Esophagus muscularis mucosa (tissue), 4 donors: ENCODE data around the gene GSG1L2. TPM values are rescaled to one million over a fixed set of nuclear protein-coding genes. Genes with fewer than 3 reads are reported as not detected.
A peak's percentile ranks its signal among the peaks of the same experiment; 100 is the strongest.

ENCODE experiments used
- DNase-seq: peaks from one replicate; pipeline ENCODE4 v3.0.0-alpha.2; 2017; ENCODE audit errors: extremely low spot score
- H3K27ac ChIP-seq, 4 donors: fragments of 200-600 bp; sonication (generic); replicated peaks in 1 of 4; 1 replicate in 3 of 4; 2 replicates in 1 of 4; pipeline ENCODE4 v1.5.1; 2016 to 2019; ENCODE audit warnings: mild to moderate bottlenecking in 1 of 4
- H3K27me3 ChIP-seq, 4 donors: fragments of 200-600 bp; sonication (generic); one replicate each; pipeline versions ENCODE4 v1.5.1 to v1.6.0; 2016 to 2019
- H3K36me3 ChIP-seq, 4 donors: fragments of 200-600 bp; sonication (generic); one replicate each; pipeline ENCODE4 v1.5.1; 2016 to 2019
- H3K4me1 ChIP-seq, 4 donors: fragments of 200-600 bp; sonication (generic); one replicate each; pipeline ENCODE4 v1.5.1; 2016 to 2019
- H3K4me3 ChIP-seq, 4 donors: fragments of 200-600 bp; sonication (generic); 1 replicate in 2 of 4; 2 replicates in 2 of 4; pipeline ENCODE4 v1.5.1; 2016 to 2019; ENCODE audit warnings: mild to moderate bottlenecking in 4 of 4, moderate library complexity in 1 of 4
- H3K9me3 ChIP-seq, 4 donors: fragments of 200-600 bp; sonication (generic); 1 replicate in 3 of 4; 2 replicates in 1 of 4; pipeline ENCODE4 v1.5.1; 2016 to 2019
- CTCF ChIP-seq, 3 experiments: fragments of 200-600 bp in 2 of 3; fragments of 450-650 bp in 1 of 3; sonication (generic) in 2 of 3; IDR thresholded peaks; one replicate each; pipeline ENCODE4 v1.5.1; 2017 to 2019; ENCODE audit warnings: antibody characterized with exemption in 3 of 3, mild to moderate bottlenecking in 2 of 3, moderate library complexity in 1 of 3
- EP300 ChIP-seq: sonication (generic); formaldehyde crosslinking; IDR thresholded peaks from one replicate; pipeline ENCODE4 v1.6.1; 2017; ENCODE audit warnings: antibody characterized with exemption
- POLR2A ChIP-seq: fragments of 450-650 bp; IDR thresholded peaks from one replicate; pipeline ENCODE4 v1.6.1; 2017; ENCODE audit warnings: antibody characterized with exemption, moderate library complexity, mild to moderate bottlenecking, low read depth
- POLR2AphosphoS5 ChIP-seq, 2 donors: sonication (generic); formaldehyde crosslinking; IDR thresholded peaks; one replicate each; pipeline ENCODE4 v1.6.1; 2017; ENCODE audit warnings: antibody characterized with exemption in 2 of 2
- WGBS: methylation state at CpG from one replicate; pipeline ENCODE4 v1.1.5; 2018; 5-methylcytosine and 5-hydroxymethylcytosine counted together
- intact Hi-C: fragments of 100-400 bp; cut with DNase I; formaldehyde crosslinking; loops from one replicate; pipeline ENCODE4 v1.15.1; 2023
- total RNA-seq, 4 donors: library from RNA; depleted of rRNA; stranded (reverse); fragments of >200 nt; gene quantifications; one replicate each; pipeline versions ENCODE4 v1.1.0 to v1.2.1, GENCODE V29; 2016

The GSG1L2 gene
- total RNA-seq, 4 donors from 2014 or later = not detected

DNA sequence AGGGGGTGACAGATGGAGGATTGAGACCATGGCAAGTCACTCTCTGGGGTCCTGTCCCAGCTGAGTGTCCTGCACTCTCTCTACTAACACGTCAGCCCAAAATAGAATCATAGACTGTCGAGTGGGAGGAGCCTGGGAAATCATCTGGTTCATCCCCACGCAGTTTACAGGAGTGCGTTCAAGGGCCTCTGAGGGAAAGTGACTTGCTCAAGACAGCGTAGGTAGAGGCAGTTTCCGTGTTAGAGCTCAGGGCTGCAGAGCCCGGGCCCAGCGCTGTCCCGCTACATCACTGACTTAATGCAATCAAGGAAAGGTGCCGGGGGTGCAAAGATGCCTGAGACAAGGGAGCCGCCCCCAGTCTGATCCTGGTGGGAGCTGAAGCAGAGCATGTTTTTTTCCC, 10.3 kb downstream of the GSG1L2 start:
- Histone ChIP-seq H3K4me3 (no peak overlapping the region), H3K27ac (no peak overlapping the region), H3K9me3 (no peaks in the 10 kb centered on the region), H3K27me3 (no peaks in the 10 kb centered on the region), H3K4me1 (peaks cover 0 to 3% (median 3%) of the 10 kb centered on the region in 4 donors), H3K36me3 (no peaks in the 10 kb centered on the region)
- TF ChIP-seq EP300 (no peak), POLR2AphosphoS5 (IDR thresholded peaks at IDR 0.05) (peak in 1 of 2 donors; percentile 29)
- intact Hi-C loops = no loop called here
- DNase-seq = no peak
- WGBS = 72% methylated on average over 11 of the region's 11 CpGs

DNA sequence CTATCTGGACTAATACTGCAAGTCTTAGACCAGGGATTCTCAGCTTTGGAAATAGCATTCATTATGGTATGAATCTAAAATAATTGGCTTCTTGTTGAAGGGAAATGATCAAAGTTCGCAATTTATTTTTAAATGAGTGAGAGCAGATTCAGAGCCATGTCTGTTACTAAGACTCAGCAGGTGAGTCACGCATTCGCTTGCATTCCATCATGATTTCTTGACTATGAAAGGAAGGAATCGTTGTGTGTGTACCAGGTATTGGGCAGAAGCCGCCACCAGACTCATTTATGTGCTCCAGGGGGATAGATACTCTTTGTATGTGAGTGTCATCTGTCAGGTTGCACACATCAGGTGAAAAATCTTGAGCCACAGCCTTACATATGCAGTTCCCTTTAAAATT, 10.8 kb downstream of the GSG1L2 start:
- 88% methylated on average over 5 of the region's 5 CpGs for WGBS
- Histone ChIP-seq H3K4me3 (no peak overlapping the region), H3K27me3 (no peaks in the 10 kb centered on the region), H3K36me3 (no peaks in the 10 kb centered on the region), H3K9me3 (no peaks in the 10 kb centered on the region), H3K27ac (no peak overlapping the region), H3K4me1 (peaks cover 0 to 3% (median 3%) of the 10 kb centered on the region in 4 donors)
- no peak for DNase-seq
- TF ChIP-seq POLR2A = no peak
- TF ChIP-seq POLR2AphosphoS5 (IDR thresholded peaks at IDR 0.05) = no peak
- TF ChIP-seq CTCF (IDR thresholded peaks at IDR 0.05) = no peak
- no peak for TF ChIP-seq EP300
- intact Hi-C loops = no loop called here

DNA sequence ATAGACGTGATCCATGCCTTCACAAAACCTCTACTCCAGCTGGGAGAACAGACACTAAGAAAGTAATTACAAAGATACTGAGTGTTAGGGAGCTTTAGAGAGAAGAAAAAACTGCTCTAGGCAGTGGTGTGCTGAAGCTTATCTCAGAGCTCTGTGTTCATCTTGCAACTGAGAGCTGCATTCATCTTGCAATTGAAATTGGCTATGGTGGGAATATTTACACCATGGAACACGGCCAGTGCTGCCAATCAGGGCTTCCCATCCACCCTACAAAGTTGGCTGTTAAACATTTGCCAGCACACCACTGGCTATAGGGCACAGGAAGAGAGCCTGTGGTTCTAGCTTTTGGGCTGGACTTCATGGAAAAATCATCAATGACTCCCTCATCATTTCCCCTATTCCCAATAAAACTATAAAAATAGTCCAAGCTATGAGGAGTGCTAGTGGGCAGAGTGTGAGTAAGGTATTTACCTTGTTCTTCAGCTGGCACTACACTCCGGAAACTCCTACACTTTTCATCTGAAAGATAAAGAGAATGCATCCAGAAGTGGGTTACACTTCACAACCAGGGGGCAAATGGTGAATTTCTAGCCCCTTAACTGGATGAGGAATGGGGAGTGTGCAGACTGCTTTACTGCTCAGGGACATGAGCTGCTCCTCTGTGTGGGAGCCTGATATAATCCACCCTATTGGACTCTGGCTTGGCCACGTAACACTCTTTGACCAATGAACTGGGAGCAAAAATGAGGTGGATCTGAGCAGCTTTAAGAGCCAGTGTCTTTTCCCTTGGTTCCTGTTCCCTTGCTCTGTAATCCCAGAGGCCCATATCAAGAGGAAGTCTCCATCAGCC, 11.6 kb downstream of the GSG1L2 start:
- no peak for DNase-seq
- Histone ChIP-seq H3K27me3 (no peaks in the 10 kb centered on the region), H3K9me3 (peaks cover 0 to 3% (median under 1%) of the 10 kb centered on the region in 4 donors), H3K36me3 (no peaks in the 10 kb centered on the region), H3K27ac (no peak overlapping the region), H3K4me1 (peaks cover 0 to 3% (median 3%) of the 10 kb centered on the region in 4 donors), H3K4me3 (no peak overlapping the region)
- 76% methylated on average over 4 of the region's 4 CpGs for WGBS
- intact Hi-C loops = no loop called here
- TF ChIP-seq EP300 (no peak), POLR2AphosphoS5 (IDR thresholded peaks at IDR 0.05) (no peak), CTCF (IDR thresholded peaks at IDR 0.05) (no peak), POLR2A (no peak)

DNA sequence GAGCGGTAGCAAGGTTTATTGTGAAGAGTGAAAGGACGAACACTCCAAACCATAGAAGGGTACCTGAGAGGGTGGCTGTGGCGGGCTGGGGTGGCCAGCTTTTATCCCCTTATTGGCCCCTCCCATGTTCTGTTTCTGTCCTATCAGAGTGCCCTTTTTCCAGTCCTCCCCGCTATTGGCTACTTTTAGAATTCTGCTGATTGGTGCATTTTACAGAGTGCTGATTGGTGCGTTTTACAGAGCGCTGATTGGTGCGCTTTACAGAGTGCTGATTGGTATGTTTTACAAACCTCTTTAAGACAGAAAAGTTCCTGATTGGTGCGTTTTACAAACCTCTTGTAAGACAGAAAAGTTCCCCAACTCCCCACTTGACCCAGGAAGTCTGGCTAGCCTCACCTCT, 12.5 kb downstream of the GSG1L2 start:
- Histone ChIP-seq H3K36me3 (no peaks in the 10 kb centered on the region), H3K9me3 (peaks cover 0 to 10% (median 6%) of the 10 kb centered on the region in 4 donors), H3K27me3 (no peaks in the 10 kb centered on the region), H3K4me1 (peaks cover 0 to 3% (median 3%) of the 10 kb centered on the region in 4 donors), H3K4me3 (no peak overlapping the region), H3K27ac (no peak overlapping the region)
- 93% methylated on average over 8 of the region's 8 CpGs for WGBS
- intact Hi-C loops = no loop called here
- no peak for DNase-seq
- TF ChIP-seq EP300 = no peak
- no peak for TF ChIP-seq CTCF (IDR thresholded peaks at IDR 0.05)
- no peak for TF ChIP-seq POLR2A
- no peak for TF ChIP-seq POLR2AphosphoS5 (IDR thresholded peaks at IDR 0.05)

GRCh38 chr17:9806699-9807098, 15.2 kb downstream of the GSG1L2 start:
- intact Hi-C loops = no loop called here
- no peaks in the 10 kb centered on the region for H3K36me3 ChIP-seq

More at GRCh38 chr17:9806699-9807098, 15.2 kb downstream of the GSG1L2 start:
- no peak overlapping the region for H3K4me3 ChIP-seq
- H3K27me3 ChIP-seq = no peaks in the 10 kb centered on the region
- TF ChIP-seq POLR2AphosphoS5 (IDR thresholded peaks at IDR 0.05) = no peak
- no peak for TF ChIP-seq EP300
- no peak for TF ChIP-seq CTCF (IDR thresholded peaks at IDR 0.05)
- TF ChIP-seq POLR2A = no peak
- DNase-seq = no peak
- H3K27ac ChIP-seq = no peak overlapping the region
- whole genome bisulfite sequencing = 76% methylated on average over 6 of the region's 6 CpGs
- H3K9me3 ChIP-seq = peaks cover 0 to 15% (median 7%) of the 10 kb centered on the region in 4 donors
- H3K4me1 ChIP-seq = peaks cover 0 to 3% (median 2%) of the 10 kb centered on the region in 4 donors
